Spinal cord (tissue), 10 donors: Measurements from ENCODE around the gene SMIM17. TPM values are rescaled to one million over a fixed set of nuclear protein-coding genes. Genes with fewer than 3 reads are reported as not detected.

ENCODE experiments used
- DNase-seq, 6 donors: peaks; one replicate each; pipeline versions ENCODE4 v3.0.0 to v3.0.0-alpha.2; 2013 to 2015; ENCODE audit warnings: low spot score in 6 of 6, low read depth in 4 of 6
- H3K27ac ChIP-seq: one replicate; pipeline ENCODE4 v1.5.1; 2013; ENCODE audit warnings: low read depth, low read length, control low read depth
- H3K27me3 ChIP-seq: one replicate; pipeline ENCODE4 v1.6.1; 2013; ENCODE audit warnings: low read length; ENCODE audit not compliant: control insufficient read depth, insufficient read depth
- H3K36me3 ChIP-seq: one replicate; pipeline ENCODE4 v1.6.1; 2013; ENCODE audit warnings: low read length; ENCODE audit not compliant: control insufficient read depth, insufficient read depth
- H3K4me1 ChIP-seq: one replicate; pipeline ENCODE4 v1.6.1; 2013; ENCODE audit warnings: low read length; ENCODE audit not compliant: control insufficient read depth, insufficient read depth
- H3K4me3 ChIP-seq: one replicate; pipeline ENCODE4 v1.5.1; 2013; ENCODE audit warnings: low read depth, low read length, control low read depth
- H3K9me3 ChIP-seq: one replicate; pipeline ENCODE4 v1.6.1; 2013; ENCODE audit warnings: low read length; ENCODE audit not compliant: control insufficient read depth, insufficient read depth
- WGBS: methylation state at CpG from one replicate; pipeline ENCODE4 v1.1.5; 2013; ENCODE audit warnings: missing lambda C conversion rate; ENCODE audit not compliant: insufficient coverage; 5-methylcytosine and 5-hydroxymethylcytosine counted together
- polyA plus RNA-seq, 2 donors: library from polyadenylated mRNA; unstranded; fragments of 120-200 nt; gene quantifications; one replicate each; pipeline ENCODE4 v1.2.1, GENCODE V29; 2013; ENCODE audit not compliant: insufficient read length in 2 of 2
- total RNA-seq, 2 donors: library from RNA; depleted of rRNA in 1 of 2; stranded (reverse); fragments of 120-200 nt in 1 of 2; fragments of >200 nt in 1 of 2; gene quantifications; one replicate each; pipeline versions ENCODE4 v1.2.3 to v1.2.4, GENCODE V29; 2013 to 2014
- donor health status: healthy.

Gene SMIM17
- total and polyA plus RNA-seq, 4 donors, result 13.8 to 84.2 (median 58.5) TPM

DNA sequence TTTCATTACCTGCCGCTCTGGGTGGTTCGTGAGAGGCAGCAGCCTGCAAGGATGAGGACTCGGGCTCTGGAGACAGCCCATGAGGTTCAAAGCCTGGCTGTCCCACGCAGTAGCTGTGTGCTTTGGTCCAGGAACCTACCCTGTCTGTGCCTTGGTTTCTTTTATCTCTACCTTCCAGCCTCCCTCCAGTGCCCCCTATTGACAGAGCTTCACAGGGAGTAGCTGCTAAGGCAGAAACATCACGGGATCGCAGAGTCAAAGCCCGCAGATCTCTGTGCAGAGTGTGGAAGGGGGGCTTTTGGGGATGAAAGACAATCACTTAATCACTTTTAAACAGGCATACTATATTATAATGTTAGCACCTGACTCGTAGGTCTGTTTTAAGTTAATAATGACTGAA is 31.7 kb upstream of the SMIM17 start:
- no peak overlapping the region for H3K27ac ChIP-seq
- WGBS, result 52% methylated on average over 3 of the region's 8 CpGs
- no peaks in the 10 kb centered on the region for H3K4me1 ChIP-seq
- H3K4me3 ChIP-seq, result no peak overlapping the region
- no peaks in the 10 kb centered on the region for H3K27me3 ChIP-seq
- DNase-seq, result no peak
- H3K36me3 ChIP-seq, result no peaks in the 10 kb centered on the region
- no peaks in the 10 kb centered on the region for H3K9me3 ChIP-seq

DNA sequence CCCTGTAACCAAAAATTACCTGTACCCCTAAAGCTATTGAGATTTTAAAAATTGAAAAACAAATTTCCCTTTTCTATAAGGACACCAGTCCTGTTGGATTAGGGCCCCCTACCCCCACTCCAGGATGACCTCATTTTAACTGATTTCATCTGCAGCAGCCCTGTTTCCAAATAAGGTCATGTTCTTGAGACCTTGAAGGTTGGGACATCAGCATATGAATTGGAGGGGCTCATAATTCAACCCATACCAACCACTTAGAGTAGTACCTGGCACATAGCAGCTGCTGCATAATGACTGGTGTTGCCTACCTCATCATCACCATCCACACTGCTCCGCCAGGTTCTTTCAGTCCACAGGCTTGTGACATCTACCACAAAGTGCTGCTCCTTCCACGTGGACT is 30.2 kb upstream of the SMIM17 start:
- peaks cover 2% of the 10 kb centered on the region for H3K36me3 ChIP-seq
- WGBS, result 94% methylated on average over 2 of the region's 2 CpGs
- H3K4me3 ChIP-seq, result no peak overlapping the region

DNA sequence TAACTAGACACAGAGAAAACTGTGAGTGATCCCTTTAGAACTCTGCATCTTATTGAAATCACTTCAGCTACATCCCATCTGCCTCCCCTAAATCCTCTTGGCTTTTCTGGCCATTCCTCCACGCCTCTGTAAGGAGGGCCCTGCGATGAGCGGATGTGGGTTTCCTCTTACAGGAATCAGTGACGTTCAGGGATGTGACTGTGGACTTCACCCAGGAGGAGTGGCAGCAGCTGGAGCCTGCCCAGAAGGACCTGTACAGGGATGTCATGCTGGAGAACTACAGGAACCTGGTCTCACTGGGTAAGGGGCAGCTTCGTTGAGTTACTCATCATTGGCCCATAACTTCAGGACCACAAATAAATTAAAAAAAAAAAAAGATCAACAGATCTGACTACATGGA is 29.3 kb upstream of the SMIM17 start:
- 80% methylated on average over 4 of the region's 5 CpGs for WGBS
- DNase-seq, result no peak
- H3K36me3 ChIP-seq, result peaks cover 9% of the 10 kb centered on the region

More for the DNA sequence above, 30.2 kb upstream of the SMIM17 start:
- H3K9me3 ChIP-seq, result no peaks in the 10 kb centered on the region
- no peaks in the 10 kb centered on the region for H3K27me3 ChIP-seq
- H3K27ac ChIP-seq, result no peak overlapping the region
- no peak for DNase-seq
- H3K4me1 ChIP-seq, result no peaks in the 10 kb centered on the region

DNA sequence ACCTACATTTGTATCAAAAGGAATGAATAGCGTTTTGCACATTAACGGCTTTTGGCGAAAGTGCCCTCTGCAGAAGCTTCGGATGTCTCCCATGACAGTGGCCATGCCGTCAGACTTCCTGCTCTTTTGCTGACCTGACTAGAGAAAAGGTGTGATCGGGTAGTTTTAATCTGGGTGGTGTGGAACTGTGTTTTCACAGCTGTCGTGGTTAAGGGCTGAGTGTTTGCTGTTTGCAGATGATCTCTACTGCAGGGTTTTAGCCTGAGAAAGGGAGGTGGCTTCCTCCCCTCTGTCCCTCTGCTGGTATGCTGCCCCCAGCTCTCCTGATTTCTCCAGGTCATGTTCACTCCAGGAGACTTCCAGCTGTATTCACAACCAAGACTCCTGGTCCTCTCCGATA is 25.4 kb upstream of the SMIM17 start:
- Histone ChIP-seq H3K4me3 (no peak overlapping the region), H3K27ac (no peak overlapping the region), H3K36me3 (peaks cover 25% of the 10 kb centered on the region), H3K4me1 (peaks cover 11% of the 10 kb centered on the region), H3K27me3 (no peaks in the 10 kb centered on the region), H3K9me3 (peaks cover 3% of the 10 kb centered on the region)
- WGBS, result 86% methylated on average over 8 of the region's 8 CpGs
- no peak for DNase-seq

More for the DNA sequence above, 29.3 kb upstream of the SMIM17 start:
- Histone ChIP-seq H3K27ac (no peak overlapping the region), H3K27me3 (no peaks in the 10 kb centered on the region), H3K4me1 (no peaks in the 10 kb centered on the region), H3K4me3 (no peak overlapping the region), H3K9me3 (no peaks in the 10 kb centered on the region)

DNA sequence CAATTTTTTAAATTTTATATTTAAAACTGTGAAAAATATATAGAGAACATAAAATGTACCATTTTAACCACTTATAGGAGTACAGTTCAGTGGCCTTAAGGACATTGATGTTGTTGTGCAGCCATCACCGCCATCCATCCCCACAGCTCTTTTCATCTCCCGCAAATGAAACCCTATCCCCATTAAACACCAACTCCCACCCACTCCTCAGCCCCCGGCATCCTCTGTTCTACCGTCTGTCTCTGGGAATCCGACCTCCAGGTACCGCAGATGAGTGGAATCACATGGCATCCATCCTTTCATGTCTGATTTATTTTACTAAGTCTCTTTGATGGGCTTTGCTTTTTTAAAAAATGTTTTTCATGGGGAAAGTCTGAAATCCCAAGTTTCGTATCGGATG is 23.8 kb upstream of the SMIM17 start:
- H3K4me1 ChIP-seq, result peaks cover 11% of the 10 kb centered on the region
- peaks cover 34% of the 10 kb centered on the region for H3K36me3 ChIP-seq
- 88% methylated on average over 7 of the region's 8 CpGs for WGBS
- H3K27ac ChIP-seq, result no peak overlapping the region
- H3K27me3 ChIP-seq, result no peaks in the 10 kb centered on the region
- H3K4me3 ChIP-seq, result no peak overlapping the region
- H3K9me3 ChIP-seq, result peaks cover 3% of the 10 kb centered on the region
- DNase-seq, result no peak

DNA sequence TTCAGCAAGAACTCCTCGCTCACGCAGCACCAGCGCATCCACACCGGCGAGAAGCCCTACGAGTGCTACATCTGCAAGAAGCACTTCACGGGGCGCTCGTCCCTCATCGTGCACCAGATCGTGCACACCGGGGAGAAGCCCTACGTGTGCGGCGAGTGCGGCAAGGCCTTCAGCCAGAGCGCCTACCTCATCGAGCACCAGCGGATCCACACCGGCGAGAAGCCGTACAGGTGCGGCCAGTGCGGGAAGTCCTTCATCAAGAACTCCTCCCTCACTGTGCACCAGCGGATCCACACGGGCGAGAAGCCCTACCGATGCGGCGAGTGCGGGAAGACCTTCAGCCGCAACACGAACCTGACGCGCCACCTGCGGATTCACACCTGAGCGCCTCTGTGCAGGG is 20.6 kb upstream of the SMIM17 start:
- Histone ChIP-seq H3K9me3 (peaks cover 3% of the 10 kb centered on the region), H3K27ac (no peak overlapping the region), H3K4me3 (no peak overlapping the region), H3K27me3 (no peaks in the 10 kb centered on the region), H3K4me1 (peaks cover 11% of the 10 kb centered on the region), H3K36me3 (peaks cover 52% of the 10 kb centered on the region)
- DNase-seq, result no peak
- 88% methylated on average over 37 of the region's 37 CpGs for WGBS

DNA sequence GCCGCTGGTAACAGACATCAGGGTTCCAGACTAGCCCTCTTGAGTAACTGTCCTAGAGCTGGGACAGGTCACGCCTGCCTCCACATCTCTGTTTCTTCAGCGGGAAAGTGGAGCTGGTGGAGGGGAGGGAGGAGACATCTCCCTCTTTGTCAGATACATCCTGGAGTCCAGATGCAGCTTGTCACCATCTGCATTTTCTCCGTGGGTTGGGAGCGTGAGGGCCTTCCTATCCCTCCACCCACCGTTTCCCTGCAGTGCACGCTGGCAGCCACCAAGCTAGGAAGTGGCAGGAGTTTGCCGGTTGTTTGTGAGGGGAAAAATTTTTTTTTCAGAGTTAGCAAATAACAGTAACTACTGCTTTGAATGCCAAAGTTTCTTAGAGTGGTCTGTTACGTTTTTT is 20.0 kb upstream of the SMIM17 start:
- DNase-seq, result no peak
- 90% methylated on average over 1 of the region's 9 CpGs for WGBS
- no peak overlapping the region for H3K4me3 ChIP-seq
- H3K27ac ChIP-seq, result no peak overlapping the region
- H3K36me3 ChIP-seq, result peaks cover 52% of the 10 kb centered on the region
- H3K9me3 ChIP-seq, result peaks cover 3% of the 10 kb centered on the region
- peaks cover 14% of the 10 kb centered on the region for H3K4me1 ChIP-seq
- no peaks in the 10 kb centered on the region for H3K27me3 ChIP-seq

DNA sequence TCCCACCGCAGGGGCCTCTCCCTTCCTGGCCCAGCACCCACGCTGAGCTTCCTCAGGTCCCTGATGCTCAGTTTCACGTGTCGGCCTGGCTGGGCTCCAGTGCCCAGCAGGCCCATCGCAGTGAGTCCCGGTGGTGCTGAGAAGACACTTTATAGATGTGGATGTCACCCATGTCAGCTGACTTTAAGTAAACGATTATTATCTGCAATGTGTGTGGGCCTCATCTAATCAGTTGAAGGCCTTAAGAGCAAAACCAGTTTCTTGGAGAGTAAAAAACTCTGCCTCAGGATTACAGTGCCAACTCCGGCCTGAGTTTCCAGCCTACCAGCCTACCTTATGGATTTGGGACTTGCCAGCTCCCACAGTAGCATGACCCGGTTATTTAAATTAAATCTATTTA is 17.3 kb upstream of the SMIM17 start:
- no peak for DNase-seq
- Histone ChIP-seq H3K27ac (no peak overlapping the region), H3K27me3 (no peaks in the 10 kb centered on the region), H3K9me3 (peaks cover 3% of the 10 kb centered on the region), H3K4me3 (no peak overlapping the region), H3K4me1 (peaks cover 8% of the 10 kb centered on the region), H3K36me3 (peaks cover 48% of the 10 kb centered on the region)
- 95% methylated on average over 7 of the region's 9 CpGs for WGBS

DNA sequence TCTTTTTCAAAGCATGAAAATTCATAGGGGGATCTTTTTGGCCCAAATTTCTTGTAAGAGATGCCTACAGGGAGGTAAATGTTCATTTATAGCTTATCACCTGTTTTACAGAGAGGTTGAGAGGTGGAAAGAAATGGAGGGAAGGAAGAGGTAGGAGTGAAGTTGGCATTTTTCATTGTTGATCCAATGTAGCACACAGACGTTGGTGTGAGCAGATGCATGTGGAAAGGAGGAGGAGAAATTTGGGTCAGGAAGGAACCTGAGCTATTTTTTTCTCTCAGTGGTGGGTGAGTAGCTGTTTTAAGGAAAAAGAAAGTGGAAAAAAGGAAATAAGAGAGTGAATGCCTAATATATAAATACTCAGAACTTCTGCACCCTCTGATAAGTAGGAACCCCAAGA is 9.9 kb upstream of the SMIM17 start:
- H3K27ac ChIP-seq, result no peak overlapping the region
- DNase-seq, result no peak
- no peaks in the 10 kb centered on the region for H3K36me3 ChIP-seq
- H3K4me1 ChIP-seq, result peaks cover 1% of the 10 kb centered on the region
- peaks cover 2% of the 10 kb centered on the region for H3K9me3 ChIP-seq
- no peaks in the 10 kb centered on the region for H3K27me3 ChIP-seq
- no peak overlapping the region for H3K4me3 ChIP-seq
- 11% methylated on average over 1 of the region's 1 CpG for WGBS

DNA sequence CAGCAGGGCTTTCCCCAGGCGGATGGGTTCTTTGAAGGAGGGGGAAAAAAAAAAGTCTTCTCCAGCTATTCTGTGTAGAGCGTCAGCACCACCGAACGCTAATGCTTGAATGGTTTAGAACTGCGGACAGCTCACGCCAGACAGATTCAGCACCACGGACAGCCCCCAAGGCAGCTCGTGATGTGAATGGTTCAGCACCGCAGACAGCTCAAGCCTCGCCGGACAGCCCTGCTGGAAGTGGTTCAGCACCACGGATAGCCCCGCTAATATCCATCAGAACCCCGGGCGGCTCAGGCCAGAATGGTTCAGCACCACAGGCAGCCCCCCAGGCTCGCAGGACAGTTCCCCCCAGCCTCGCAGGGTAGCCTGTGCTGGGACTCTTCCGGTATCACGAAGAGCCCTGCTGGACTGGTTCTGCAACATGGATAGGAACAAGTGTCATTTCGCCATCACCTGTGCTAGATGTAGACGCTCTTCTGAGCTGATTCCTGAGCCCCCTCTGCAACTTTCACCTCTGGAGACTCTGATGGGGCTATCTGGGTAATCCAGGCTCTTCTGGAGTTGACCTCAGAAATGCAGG is 4.9 kb upstream of the SMIM17 start:
- Histone ChIP-seq H3K9me3 (peaks cover 2% of the 10 kb centered on the region), H3K36me3 (no peaks in the 10 kb centered on the region), H3K4me3 (no peak overlapping the region), H3K27ac (no peak overlapping the region), H3K4me1 (peaks cover 4% of the 10 kb centered on the region), H3K27me3 (peaks cover under 1% of the 10 kb centered on the region)
- DNase-seq, result peak; percentile 53 to 92 (median 80)
- WGBS, result 12% methylated on average over 20 of the region's 21 CpGs
